GM21717 (cell line): ENCODE data around the gene HOXC5.

Source experiments
- ATAC-seq: cut with Tn5 transposase; IDR thresholded peaks from one replicate; pipeline ENCODE4 v1.9.1; 2021; ENCODE audit warnings: mild to moderate bottlenecking, moderate library complexity; ENCODE audit not compliant: unreplicated experiment

HOXC5 gene

DNA sequence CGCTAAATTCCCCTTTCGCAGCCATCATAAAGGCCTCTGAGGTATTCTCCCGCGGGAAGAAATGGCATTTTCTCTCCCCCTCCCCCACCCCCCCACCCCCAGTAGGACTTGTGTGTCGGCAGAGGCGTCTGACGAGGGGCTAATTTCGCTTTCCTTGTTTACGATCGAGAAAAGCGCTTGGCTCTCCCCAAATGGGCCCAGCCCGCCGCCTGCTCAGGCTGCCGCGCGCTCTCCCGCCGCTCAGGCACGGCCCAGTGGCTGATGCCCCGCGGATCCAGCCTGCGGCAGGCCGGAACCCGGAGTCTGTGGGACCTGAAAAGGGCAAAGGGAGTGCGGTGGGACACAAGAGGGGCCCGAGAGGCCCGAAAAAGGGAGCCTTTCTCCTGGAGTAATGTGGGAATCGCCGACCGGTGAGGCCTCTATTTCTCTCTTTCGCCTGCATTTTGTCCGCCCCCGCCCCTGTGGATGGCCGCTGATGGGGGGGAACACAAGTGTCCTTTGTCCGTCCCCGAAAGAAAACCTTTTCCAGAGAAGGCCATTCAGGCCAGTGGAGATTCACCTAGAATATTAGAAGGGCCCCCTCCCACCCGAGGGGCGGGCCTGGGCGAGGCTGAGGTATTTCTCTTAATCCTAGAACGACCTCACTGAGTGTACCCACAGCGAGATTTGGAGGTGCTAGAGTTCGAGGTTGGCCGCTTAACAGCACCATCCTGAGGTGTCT, 13.6 kb upstream of the HOXC5 start:
- no peak for ATAC-seq

DNA sequence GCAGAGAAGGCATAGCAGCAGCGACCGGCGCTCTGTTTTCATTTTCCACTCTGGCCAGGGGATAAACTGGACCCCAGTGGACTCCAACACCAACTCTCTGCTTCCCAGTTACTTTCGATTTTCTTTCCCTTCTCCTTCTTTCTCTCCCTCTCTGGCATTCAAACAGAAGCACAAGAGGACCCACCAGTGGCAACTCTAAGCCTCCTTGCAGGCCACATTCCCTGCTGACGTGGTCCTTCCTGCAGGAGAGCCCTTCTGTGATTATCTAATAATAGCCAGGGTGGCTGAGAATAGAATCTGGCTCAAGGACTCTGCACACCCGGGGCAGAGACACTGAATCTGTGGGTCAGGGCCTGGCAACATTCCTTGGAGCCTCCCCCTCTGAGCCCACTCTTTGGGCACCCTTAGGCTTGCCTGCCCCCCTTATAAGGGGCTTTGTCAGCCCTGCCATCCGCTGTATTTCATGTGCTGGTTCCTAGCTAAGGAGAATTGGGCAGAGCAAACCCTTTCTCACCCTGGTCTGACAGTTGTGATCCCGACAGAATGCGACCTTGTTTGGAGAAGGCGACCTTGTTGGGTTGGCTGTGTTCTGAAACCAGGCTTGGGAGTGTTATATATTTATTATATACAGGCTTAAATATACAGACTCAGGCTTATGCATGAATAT, 12.8 kb upstream of the HOXC5 start:
- ATAC-seq: no peak

DNA sequence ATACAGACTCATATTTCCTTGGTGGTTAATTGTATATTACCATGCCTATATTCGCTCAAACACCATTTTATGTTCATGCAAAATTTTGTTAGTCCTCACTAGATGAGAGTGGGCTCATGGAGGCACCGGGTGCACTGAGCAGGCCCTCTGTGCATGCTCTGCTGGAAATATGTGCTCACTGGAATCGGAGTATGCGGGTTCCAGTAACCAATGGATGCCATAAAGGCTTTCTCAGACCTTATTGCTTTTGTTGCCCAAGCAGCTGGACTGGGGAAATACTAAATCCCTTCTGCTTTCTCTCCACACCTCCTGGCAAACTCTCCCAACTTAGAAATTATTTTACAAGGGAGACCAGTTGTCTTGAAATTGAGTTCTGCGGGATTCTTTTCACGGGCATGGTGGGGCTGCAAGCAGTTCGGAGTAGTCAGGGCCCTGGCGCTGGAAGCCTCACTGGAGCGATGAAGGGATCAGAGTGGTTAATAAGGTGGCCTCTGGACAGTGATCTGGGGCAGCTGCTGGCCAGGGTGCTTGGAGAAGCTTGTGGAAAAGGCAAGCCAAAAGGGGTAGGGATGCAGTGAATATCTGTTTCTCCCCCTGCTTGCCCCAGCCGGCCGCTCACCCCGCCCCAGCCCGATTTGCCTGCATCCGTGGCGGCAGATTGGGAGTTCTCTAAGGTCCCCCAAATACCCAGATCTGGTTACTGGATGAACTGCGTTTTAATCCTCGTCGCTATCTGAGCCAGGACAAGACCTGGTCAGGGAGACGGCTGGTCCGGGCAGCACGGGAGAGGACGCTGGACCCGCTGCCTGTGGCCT, 12.1 kb upstream of the HOXC5 start:
- no peak for ATAC-seq

DNA sequence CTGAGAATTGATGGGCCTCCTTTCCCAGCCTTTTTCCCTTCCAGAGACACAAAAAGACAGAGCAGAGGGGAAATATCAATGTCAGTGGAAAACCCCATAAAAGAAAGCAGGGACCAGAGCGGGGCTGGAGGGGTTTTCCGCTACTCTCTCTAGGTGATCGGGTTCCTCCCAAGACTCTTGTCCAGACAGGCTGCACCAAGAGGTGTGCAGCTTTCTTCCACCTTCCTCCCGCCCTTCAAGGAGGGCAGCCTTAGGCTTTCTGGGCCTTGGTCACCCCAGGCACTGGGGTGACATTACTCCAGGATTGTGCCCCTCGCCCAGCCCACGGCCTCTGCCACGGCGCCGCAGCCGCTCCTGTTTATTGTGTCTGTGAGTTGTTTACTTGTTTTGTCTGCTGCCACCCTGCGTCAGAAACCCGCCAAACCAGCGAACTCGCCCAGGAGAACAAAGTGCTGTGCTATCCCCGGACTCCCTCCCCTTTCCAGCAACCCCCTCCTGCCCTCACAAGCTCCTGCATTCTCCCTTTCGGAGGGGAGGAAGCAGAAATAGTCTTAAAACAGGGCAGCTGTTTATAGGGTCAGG, 11.3 kb upstream of the HOXC5 start:
- ATAC-seq: no peak

DNA sequence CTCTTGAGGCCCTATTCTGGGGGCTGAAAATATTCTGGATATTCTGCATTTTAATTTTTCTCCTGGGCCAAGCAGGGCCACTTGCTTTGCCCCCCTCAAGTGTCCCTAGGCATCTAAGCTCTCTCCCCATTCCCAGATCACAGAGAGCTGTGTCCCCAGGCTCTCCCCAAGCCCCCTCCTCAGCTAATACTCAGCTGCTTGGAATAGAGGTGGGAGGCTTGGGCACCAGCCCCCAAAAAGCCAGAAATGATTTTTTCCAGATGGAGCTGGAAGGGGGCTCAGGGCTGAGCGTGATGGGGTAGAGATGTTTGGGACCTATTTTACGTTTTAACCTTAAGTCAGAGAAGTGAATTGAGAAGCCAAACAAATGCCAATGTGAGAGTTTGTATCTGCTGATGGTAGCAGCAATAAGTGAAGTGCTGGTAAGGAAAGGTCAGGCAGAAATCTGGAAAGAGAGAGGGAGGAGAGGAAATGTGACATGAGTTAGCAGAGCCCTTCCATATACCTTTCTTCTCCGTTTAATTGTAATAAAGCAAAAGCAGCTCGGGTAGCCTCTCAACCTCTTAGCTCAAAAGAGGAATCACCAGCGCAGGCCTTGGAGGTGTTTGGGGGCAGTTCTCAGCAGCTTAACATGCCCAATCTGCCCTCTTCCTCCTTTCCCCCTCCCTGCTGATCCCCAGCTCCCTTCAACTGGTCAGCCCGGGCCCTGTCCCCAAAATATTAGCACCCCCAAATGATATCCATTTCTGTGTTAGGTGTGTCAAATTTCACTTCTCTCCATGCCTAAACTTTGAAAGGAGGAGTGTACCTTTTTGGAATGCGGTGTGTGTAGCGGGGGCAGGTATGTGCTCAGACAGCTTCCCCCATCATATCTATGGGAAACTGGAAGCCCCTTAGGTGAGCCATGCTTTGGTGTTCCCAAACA, 9.6 kb upstream of the HOXC5 start:
- no peak for ATAC-seq

DNA sequence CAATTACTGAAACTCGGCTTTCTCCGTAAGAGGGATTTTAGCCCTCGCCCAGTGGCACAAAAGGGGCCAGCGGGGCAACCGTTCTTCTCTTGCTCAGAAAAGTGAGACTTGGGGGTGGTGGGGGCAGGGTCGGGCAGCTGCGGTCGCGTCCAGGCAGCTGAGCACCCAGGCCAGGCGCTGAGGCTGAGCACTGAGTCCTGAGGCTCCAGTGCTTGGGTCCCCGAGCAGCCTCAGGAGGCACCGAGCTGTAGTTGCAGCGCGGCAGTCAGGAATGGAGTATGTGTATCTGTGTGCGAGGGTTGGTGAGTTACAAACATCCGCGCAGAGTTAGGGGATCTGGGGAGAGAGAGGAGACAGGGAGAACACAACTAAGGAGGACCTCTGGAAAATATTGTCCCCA, 8.7 kb upstream of the HOXC5 start:
- ATAC-seq: no peak

DNA sequence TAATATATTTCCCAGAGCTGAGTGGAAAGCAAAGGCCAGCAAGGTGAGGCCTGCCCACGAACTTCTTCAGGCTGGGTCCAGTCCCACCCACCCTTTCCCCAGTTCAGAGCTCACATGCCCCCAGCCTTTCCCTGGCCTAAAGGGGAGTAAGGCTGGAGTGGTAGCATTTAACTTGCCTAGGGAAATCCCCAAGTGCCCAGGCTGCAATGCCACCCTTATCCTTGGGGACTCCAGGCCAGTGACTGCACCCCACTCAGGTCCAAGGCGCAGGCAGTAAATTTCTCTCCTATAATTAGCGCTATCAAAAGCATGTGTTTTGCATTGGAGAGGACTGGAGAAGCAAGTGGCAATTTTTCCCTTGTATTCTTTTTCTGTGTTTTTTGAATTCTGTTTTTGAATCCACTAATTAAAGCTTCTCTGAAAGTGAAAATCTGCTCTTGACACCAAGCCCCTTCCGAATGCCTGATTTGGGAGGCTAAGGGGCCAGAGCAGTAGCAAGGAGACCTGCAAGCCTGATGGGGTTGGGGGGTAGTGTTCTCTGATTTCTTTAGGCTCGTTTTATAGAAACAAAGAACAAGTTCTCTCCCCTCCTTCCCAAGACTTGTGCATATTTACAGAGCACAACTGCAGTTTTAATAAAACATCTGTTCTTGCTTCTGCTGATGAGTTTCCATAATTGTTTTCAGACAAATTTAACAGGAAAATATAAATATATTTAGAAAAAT, 8.1 kb upstream of the HOXC5 start:
- ATAC-seq: no peak

DNA sequence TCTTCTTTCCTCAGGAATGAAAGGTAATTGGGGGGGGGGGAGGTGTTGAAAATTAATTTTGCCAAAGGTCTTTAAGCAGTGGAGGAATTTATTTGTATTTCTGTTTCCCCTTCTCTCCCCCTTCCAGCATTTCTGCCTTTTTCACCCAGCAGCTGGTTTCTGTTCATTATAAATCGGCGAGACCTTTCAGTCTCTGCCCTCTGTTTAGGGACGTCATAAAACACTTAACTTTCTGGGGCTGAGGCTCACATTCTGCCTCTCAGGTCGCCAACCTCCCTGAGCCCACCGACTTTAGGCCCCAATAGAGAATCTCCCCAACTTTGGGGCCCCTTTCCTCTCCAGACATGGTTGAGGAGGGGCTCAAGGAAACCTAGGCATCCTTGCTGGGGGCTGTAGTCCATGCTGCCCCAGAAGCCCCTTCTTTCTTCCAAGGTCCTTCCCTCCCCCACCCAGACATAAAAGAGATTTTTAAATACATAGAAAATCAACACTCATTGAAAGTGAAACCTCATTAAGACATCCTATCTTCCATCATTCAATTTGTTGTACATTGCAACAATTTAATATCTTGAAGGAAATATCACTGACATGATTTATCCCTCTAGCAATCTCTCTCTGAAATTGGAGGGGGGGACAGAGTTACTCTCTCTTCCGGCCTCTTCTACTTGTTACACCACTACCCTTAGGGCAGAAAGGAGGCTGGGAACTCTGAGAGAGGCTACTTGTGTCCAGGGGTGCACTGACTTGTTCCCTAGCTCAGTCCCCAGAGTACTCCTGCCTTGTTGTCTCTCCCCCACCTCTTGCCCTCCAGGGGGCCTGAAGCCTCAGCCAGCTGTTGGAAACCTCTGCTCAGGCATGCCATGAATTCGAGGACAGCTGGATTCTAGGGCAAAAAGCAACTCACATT, 7.1 kb upstream of the HOXC5 start:
- no peak for ATAC-seq

DNA sequence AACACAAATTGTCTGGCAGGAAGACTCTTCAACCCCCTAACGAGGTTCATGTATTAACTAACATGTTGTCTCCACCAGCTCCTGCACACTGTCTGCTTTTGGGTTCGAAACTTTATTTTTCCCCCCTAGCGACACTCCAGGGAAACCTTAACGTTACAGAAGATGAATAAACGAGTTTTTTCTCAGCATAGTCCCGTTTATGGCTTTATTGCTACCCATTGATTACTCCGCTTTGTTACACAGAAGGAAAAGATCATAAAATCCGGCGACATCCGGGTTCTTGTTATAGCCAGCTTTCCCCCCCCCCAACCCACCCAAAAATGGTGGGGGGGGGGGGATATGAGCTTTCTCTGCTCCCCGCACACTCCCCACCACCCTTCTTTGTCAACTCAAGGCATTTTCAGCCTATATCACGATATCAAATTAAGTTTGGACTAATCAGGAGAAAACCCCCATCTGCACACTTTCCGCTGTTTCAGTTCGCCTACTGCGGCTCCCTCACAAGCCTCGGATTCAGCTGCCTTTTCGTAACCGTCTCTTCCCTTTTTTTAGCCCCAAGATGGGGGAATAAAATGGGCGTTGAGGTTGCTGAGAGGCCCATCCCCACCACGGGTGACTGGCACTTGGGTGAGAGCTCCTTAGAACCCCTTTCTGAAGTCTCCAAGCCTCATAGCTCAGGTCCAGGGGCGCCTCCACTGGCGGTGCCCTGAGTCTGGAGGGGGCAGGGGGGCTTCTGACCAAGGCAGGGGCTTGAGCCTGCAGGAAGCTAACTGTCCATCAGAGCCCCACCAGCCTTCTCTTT, 6.0 kb upstream of the HOXC5 start:
- ATAC-seq: no peak

DNA sequence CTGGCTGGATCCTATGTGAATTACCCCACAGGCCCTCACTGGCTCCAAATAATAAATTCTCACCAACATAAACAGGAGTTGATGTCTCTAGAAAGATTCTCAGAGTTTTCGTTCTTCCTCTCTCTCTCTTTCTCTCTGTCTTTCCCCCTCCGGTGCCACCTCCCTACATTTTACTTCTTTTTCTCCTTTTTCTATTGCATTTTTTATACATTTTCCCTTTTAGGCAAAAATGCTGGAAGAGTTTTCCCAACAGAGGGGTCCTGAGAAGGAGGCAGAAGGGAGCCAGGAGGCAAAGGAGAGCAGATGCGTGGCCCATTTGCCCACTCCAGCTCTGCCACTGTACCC, 5.4 kb upstream of the HOXC5 start:
- no peak for ATAC-seq

DNA sequence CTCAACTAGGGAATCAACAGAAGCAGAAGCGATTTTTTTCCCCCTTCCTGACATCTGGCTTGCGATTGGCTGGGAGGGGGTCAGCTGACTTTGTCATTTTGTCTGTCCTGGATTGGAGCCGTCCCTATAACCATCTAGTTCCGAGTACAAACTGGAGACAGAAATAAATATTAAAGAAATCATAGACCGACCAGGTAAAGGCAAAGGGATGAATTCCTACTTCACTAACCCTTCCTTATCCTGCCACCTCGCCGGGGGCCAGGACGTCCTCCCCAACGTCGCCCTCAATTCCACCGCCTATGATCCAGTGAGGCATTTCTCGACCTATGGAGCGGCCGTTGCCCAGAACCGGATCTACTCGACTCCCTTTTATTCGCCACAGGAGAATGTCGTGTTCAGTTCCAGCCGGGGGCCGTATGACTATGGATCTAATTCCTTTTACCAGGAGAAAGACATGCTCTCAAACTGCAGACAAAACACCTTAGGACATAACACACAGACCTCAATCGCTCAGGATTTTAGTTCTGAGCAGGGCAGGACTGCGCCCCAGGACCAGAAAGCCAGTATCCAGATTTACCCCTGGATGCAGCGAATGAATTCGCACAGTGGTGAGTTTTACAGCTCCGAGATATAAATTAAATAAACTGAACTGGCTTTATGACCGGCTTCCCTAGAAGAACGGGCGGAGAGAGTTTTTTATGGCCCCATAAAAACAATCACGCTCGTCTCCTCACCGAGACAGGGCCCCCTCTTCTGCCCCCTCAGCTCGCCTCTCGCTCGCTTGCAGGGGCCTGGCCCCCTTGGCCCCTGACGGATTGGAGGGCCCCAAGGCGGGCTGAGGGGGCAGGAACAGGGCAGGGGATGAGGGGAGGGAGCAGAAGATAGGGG, 4.3 kb upstream of the HOXC5 start, which contains the start of gene HOXC6:
Gene HOXC6 (plus strand): TSS at position 127 of the 888 bp plus-strand sequence. CDS start 82 bp downstream, at position 209.
- ATAC-seq: no peak

DNA sequence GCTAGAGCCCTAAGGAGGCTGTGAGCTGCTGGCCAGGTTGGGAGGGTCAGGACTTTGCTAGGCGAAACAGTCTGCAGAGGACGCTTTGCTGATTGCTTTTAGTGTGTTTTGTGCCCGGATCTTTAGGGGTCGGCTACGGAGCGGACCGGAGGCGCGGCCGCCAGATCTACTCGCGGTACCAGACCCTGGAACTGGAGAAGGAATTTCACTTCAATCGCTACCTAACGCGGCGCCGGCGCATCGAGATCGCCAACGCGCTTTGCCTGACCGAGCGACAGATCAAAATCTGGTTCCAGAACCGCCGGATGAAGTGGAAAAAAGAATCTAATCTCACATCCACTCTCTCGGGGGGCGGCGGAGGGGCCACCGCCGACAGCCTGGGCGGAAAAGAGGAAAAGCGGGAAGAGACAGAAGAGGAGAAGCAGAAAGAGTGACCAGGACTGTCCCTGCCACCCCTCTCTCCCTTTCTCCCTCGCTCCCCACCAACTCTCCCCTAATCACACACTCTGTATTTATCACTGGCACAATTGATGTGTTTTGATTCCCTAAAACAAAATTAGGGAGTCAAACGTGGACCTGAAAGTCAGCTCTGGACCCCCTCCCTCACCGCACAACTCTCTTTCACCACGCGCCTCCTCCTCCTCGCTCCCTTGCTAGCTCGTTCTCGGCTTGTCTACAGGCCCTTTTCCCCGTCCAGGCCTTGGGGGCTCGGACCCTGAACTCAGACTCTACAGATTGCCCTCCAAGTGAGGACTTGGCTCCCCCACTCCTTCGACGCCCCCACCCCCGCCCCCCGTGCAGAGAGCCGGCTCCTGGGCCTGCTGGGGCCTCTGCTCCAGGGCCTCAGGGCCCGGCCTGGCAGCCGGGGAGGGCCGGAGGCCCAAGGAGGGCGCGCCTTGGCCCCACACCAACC, 3.1 kb upstream of the HOXC5 start:
- no peak for ATAC-seq

DNA sequence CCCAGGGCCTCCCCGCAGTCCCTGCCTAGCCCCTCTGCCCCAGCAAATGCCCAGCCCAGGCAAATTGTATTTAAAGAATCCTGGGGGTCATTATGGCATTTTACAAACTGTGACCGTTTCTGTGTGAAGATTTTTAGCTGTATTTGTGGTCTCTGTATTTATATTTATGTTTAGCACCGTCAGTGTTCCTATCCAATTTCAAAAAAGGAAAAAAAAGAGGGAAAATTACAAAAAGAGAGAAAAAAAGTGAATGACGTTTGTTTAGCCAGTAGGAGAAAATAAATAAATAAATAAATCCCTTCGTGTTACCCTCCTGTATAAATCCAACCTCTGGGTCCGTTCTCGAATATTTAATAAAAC, 2.4 kb upstream of the HOXC5 start:
- ATAC-seq: no peak

DNA sequence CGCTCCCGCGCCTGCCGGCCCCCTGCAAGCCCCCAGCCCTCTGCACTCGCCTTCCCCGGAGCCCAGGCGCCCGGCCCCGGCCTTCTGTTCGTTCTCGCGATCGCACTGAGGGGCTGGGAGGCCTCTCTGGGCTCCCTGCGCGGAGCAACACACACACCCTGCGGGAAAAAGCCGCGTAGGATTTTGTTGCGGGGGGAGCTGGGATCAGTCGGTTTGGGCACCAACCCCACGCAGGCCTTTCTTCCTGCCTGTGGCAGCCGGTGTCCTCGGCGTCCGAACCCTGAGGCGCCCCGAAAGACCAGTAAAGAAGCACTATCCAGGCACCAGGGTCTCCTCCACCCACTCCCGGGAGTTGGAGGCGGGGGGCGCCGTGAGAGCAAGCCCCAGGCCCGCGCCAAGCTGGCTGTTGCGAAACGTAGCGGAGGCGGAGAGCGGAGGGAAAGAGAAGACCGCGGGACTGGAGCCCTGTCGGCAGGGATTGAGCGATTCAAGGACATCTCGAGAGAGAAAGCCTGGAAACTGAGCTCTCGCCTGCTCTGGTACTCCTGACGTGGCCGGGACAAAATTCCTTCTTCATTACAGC, 1.9 kb upstream of the HOXC5 start:
- ATAC-seq: no peak

DNA sequence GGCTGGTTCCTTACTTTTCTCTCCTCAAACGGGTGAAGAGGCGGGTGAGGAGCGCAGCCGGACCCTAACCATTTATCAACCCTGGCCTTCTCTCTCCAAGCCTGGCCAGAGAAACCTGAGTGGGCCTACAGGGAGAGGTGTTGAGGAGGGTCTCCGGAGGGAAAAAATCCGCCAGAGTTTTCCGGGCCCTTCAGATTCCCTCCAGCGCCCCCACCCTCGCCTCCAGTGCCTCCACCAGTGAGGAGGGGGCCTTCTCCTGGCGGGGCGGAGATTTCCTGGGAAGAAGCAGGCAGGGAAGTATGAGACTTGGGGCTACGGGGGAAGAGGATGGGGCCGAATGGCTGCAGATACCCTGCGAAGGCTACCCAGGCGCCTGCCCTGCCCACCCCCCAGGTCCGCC, 1.4 kb upstream of the HOXC5 start:
- ATAC-seq: no peak
